ENCODE data around the gene COL12A1. TPM values are rescaled to one million over a fixed set of nuclear protein-coding genes. Genes with fewer than 3 reads are reported as not detected.

Gene COL12A1
- total RNA-seq, 2 experiments from 2014 or later = not detected

DNA sequence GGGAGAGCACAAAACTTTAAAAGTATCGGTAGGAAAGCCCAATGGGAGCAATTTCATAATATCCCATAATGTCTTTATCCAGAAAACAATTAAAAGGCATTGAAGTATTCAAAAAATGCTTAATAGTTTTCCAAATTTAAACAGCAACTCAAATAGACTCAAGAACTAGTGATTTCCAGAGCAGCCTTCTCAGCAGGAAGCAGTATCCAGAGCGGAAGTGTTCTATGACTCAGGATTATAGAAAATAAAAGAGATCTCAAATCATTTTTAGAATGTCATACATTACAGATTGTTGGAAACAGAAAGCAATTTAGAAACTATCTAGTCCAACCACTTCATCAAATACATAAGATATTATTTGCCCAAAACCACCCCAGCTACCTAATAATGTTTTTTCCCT lies 79.3 kb downstream of the COL12A1 start:
- H3K4me3 ChIP-seq (ENCODE audit: low read length) = no peak overlapping the region
- Mint-ChIP-seq H3K4me1 (ENCODE audit: low read depth) (no peaks in the 10 kb centered on the region), H3K4me3 (no peak overlapping the region), H3K36me3 (ENCODE audit: low read depth) (no peaks in the 10 kb centered on the region), H3K27me3 (peaks cover 9% of the 10 kb centered on the region), H3K9me3 (no peaks in the 10 kb centered on the region), H3K27ac (no peak overlapping the region)
- no peaks in the 10 kb centered on the region for H3K9me3 ChIP-seq (ENCODE audit: control insufficient read depth in 1 of 2, insufficient read depth in 1 of 2, low read length in 2 of 2)
- intact Hi-C loops (cut with DNase I, micrococcal nuclease) = no loop called here
- no peak overlapping the region for H3K27ac ChIP-seq (ENCODE audit: low read depth in 1 of 2, low read length in 2 of 2)
- no peaks in the 10 kb centered on the region for H3K27me3 ChIP-seq (ENCODE audit: control insufficient read depth in 1 of 2, insufficient read depth in 2 of 2, low read length in 2 of 2)
- no peak for ATAC-seq (ENCODE audit: poor library complexity)
- ChIA-PET CTCF (no interaction called here), POLR2A (no interaction called here)
- DNase-seq = no peak
- no peaks in the 10 kb centered on the region for H3K4me1 ChIP-seq (ENCODE audit: insufficient read depth, low read length)
- TF ChIP-seq, protein P1, sequence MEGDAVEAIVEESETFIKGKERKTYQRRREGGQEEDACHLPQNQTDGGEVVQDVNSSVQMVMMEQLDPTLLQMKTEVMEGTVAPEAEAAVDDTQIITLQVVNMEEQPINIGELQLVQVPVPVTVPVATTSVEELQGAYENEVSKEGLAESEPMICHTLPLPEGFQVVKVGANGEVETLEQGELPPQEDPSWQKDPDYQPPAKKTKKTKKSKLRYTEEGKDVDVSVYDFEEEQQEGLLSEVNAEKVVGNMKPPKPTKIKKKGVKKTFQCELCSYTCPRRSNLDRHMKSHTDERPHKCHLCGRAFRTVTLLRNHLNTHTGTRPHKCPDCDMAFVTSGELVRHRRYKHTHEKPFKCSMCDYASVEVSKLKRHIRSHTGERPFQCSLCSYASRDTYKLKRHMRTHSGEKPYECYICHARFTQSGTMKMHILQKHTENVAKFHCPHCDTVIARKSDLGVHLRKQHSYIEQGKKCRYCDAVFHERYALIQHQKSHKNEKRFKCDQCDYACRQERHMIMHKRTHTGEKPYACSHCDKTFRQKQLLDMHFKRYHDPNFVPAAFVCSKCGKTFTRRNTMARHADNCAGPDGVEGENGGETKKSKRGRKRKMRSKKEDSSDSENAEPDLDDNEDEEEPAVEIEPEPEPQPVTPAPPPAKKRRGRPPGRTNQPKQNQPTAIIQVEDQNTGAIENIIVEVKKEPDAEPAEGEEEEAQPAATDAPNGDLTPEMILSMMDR (IDR thresholded peaks at IDR 0.05) = no peak
- no peaks in the 10 kb centered on the region for H3K36me3 ChIP-seq (ENCODE audit: insufficient read depth, low read length)

DNA sequence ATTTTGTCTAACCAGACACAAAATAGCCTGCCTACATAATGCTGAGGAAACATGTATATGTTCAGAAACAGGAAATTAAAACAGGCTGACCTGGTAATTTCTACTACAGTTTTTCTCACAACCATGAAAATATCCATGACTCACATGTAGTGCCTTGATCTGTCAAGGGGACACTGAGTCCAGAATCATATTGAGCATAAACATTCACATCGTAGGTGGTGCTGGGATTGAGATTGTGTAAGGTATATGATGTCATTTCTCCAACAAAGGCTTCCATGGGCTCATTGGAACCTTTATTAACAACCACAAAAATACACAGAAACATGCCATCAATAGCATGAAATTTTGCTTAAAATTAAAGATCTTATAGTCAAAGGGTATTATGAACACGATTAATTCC lies 80.9 kb downstream of the COL12A1 start:
- Mint-ChIP-seq H3K9me3 (no peaks in the 10 kb centered on the region), H3K4me3 (no peak overlapping the region), H3K27me3 (peaks cover 9% of the 10 kb centered on the region), H3K4me1 (ENCODE audit: low read depth) (no peaks in the 10 kb centered on the region), H3K36me3 (ENCODE audit: low read depth) (no peaks in the 10 kb centered on the region), H3K27ac (no peak overlapping the region)
- ChIA-PET CTCF (no interaction called here), POLR2A (no interaction called here)
- intact Hi-C loops (cut with DNase I, micrococcal nuclease) = no loop called here
- Histone ChIP-seq H3K27ac (ENCODE audit: low read depth in 1 of 2, low read length in 2 of 2) (no peak overlapping the region), H3K4me3 (ENCODE audit: low read length) (no peak overlapping the region), H3K36me3 (ENCODE audit: insufficient read depth, low read length) (no peaks in the 10 kb centered on the region), H3K4me1 (ENCODE audit: insufficient read depth, low read length) (no peaks in the 10 kb centered on the region), H3K27me3 (ENCODE audit: control insufficient read depth in 1 of 2, insufficient read depth in 2 of 2, low read length in 2 of 2) (no peaks in the 10 kb centered on the region), H3K9me3 (ENCODE audit: control insufficient read depth in 1 of 2, insufficient read depth in 1 of 2, low read length in 2 of 2) (no peaks in the 10 kb centered on the region)
- ATAC-seq (ENCODE audit: poor library complexity) = no peak
- DNase-seq = no peak
- TF ChIP-seq, protein P1 (IDR thresholded peaks at IDR 0.05) = no peak

DNA sequence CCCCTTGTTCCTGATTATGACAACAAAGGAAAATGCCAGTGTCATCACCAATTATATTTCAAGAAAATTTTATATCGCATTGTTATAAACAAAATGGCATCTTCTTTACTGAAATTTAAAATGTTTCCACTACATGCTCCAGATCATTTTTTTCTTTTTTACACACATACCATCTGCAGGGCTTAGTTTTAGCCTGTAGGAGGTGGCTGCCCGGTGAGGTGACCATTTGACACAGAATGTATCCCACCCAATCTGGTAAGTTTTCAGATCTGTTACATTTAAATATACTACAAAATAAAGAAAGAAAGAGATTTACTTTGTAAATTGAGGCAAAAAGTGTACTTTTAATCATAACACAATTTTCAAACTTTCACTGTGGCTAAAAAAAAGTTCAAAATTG lies 81.8 kb downstream of the COL12A1 start:
- no peaks in the 10 kb centered on the region for H3K4me1 ChIP-seq (ENCODE audit: insufficient read depth, low read length)
- Mint-ChIP-seq H3K27ac (no peak overlapping the region), H3K36me3 (ENCODE audit: low read depth) (no peaks in the 10 kb centered on the region), H3K27me3 (peaks cover 9% of the 10 kb centered on the region), H3K4me1 (ENCODE audit: low read depth) (no peaks in the 10 kb centered on the region), H3K4me3 (no peak overlapping the region), H3K9me3 (no peaks in the 10 kb centered on the region)
- H3K9me3 ChIP-seq (ENCODE audit: control insufficient read depth in 1 of 2, insufficient read depth in 1 of 2, low read length in 2 of 2) = no peaks in the 10 kb centered on the region
- DNase-seq (no peak), ATAC-seq (ENCODE audit: poor library complexity) (no peak)
- TF ChIP-seq, protein P1 (IDR thresholded peaks at IDR 0.05) = no peak
- H3K27ac ChIP-seq (ENCODE audit: low read depth in 1 of 2, low read length in 2 of 2) = no peak overlapping the region
- ChIA-PET POLR2A (no interaction called here), CTCF (no interaction called here)
- H3K27me3 ChIP-seq (ENCODE audit: control insufficient read depth in 1 of 2, insufficient read depth in 2 of 2, low read length in 2 of 2) = no peaks in the 10 kb centered on the region
- intact Hi-C loops (cut with DNase I, micrococcal nuclease) = no loop called here
- no peak overlapping the region for H3K4me3 ChIP-seq (ENCODE audit: low read length)
- H3K36me3 ChIP-seq (ENCODE audit: insufficient read depth, low read length) = no peaks in the 10 kb centered on the region
